HL-60 (cell line): ENCODE measurements around the gene UBE2J2.

Experiments used
- DNase-seq, 2 experiments: peaks; one replicate each; pipeline ENCODE4 v3.0.0-alpha.2; 2010 to 2020; ENCODE audit warnings: low read depth in 1 of 2, low spot score in 1 of 2
- H3K27ac ChIP-seq: fragments of 250-450 bp; sonication (Bioruptor Pico); replicated peaks from 2 replicates; pipeline ENCODE4 v1.5.1; 2020; ENCODE audit warnings: mild to moderate bottlenecking, moderate library complexity
- H3K27me3 ChIP-seq: fragments of 250-450 bp; sonication (Bioruptor Pico); 2 replicates; pipeline ENCODE4 v1.5.1; 2021; ENCODE audit warnings: mild to moderate bottlenecking, moderate library complexity; ENCODE audit not compliant: insufficient read depth, poor library complexity, severe bottlenecking
- H3K4me3 ChIP-seq: replicated peaks from 2 replicates; pipeline ENCODE4 v1.5.1; 2011; ENCODE audit warnings: mild to moderate bottlenecking, control low read depth, low read length; ENCODE audit not compliant: insufficient read depth
- GABPA ChIP-seq: IDR thresholded peaks from 2 replicates; pipeline ENCODE4 v1.6.1; 2012; ENCODE audit warnings: low read depth
- POLR2AphosphoS5 ChIP-seq: IDR thresholded peaks from 2 replicates; pipeline ENCODE4 v1.6.1; 2012; ENCODE audit warnings: low read depth
- SPI1 ChIP-seq: IDR thresholded peaks from 2 replicates; pipeline ENCODE4 v1.6.1; 2012; ENCODE audit warnings: low read depth, mild to moderate bottlenecking, borderline replicate concordance
- TF ChIP-seq, protein P1 (sequence below): IDR thresholded peaks from 2 replicates; pipeline ENCODE4 v1.6.1; 2012; ENCODE audit warnings: low read depth; ENCODE audit not compliant: insufficient replicate concordance
- TF ChIP-seq, protein P2 (sequence below): IDR thresholded peaks from one replicate; pipeline ENCODE4 v1.5.1; 2011; ENCODE audit warnings: low read length, control low read depth, inconsistent platforms; ENCODE audit not compliant: insufficient read depth

UBE2J2 gene

GRCh38 chr1:1311107-1312104, 37.8 kb upstream of the UBE2J2 start:
- Histone ChIP-seq H3K4me3 (no peak overlapping the region), H3K27ac (no peak overlapping the region), H3K27me3 (no peaks in the 10 kb centered on the region)
- TF ChIP-seq, protein P1, sequence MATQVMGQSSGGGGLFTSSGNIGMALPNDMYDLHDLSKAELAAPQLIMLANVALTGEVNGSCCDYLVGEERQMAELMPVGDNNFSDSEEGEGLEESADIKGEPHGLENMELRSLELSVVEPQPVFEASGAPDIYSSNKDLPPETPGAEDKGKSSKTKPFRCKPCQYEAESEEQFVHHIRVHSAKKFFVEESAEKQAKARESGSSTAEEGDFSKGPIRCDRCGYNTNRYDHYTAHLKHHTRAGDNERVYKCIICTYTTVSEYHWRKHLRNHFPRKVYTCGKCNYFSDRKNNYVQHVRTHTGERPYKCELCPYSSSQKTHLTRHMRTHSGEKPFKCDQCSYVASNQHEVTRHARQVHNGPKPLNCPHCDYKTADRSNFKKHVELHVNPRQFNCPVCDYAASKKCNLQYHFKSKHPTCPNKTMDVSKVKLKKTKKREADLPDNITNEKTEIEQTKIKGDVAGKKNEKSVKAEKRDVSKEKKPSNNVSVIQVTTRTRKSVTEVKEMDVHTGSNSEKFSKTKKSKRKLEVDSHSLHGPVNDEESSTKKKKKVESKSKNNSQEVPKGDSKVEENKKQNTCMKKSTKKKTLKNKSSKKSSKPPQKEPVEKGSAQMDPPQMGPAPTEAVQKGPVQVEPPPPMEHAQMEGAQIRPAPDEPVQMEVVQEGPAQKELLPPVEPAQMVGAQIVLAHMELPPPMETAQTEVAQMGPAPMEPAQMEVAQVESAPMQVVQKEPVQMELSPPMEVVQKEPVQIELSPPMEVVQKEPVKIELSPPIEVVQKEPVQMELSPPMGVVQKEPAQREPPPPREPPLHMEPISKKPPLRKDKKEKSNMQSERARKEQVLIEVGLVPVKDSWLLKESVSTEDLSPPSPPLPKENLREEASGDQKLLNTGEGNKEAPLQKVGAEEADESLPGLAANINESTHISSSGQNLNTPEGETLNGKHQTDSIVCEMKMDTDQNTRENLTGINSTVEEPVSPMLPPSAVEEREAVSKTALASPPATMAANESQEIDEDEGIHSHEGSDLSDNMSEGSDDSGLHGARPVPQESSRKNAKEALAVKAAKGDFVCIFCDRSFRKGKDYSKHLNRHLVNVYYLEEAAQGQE: no peak
- TF ChIP-seq SPI1 (no peak), POLR2AphosphoS5 (no peak), GABPA (no peak)
- TF ChIP-seq, protein P2, sequence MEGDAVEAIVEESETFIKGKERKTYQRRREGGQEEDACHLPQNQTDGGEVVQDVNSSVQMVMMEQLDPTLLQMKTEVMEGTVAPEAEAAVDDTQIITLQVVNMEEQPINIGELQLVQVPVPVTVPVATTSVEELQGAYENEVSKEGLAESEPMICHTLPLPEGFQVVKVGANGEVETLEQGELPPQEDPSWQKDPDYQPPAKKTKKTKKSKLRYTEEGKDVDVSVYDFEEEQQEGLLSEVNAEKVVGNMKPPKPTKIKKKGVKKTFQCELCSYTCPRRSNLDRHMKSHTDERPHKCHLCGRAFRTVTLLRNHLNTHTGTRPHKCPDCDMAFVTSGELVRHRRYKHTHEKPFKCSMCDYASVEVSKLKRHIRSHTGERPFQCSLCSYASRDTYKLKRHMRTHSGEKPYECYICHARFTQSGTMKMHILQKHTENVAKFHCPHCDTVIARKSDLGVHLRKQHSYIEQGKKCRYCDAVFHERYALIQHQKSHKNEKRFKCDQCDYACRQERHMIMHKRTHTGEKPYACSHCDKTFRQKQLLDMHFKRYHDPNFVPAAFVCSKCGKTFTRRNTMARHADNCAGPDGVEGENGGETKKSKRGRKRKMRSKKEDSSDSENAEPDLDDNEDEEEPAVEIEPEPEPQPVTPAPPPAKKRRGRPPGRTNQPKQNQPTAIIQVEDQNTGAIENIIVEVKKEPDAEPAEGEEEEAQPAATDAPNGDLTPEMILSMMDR: no peak
- no peak for DNase-seq

DNA sequence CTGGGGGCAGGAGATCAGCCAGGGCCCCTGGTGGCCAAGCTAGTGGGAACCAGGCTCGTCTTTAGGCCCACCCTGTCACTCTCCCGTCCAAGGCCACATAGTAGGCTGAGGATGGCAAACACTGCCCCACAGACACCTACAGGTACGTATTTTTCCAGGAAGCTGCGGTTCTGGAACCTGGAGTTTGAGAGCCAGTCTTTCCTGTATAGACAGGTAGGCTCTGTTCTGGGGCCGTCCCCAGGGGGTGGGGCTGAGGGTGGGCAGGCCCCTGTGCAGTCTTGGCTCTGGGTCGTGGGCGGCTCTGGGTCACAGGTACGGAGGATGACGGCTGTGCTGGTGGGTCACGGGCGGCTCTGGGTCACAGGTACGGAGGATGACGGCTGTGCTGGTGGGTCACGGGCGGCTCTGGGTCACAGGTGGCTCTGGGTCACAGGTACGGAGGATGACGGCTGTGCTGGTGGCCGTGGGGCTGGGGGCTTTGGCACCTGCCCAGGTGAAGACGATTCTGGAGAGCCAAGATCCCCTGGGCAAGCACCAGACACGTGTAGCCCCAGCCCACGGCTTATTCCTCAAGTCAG, 36.9 kb upstream of the UBE2J2 start:
- Histone ChIP-seq H3K4me3 (no peak overlapping the region), H3K27me3 (no peaks in the 10 kb centered on the region), H3K27ac (no peak overlapping the region)
- no peak for DNase-seq
- TF ChIP-seq, protein P1: no peak
- TF ChIP-seq SPI1 (no peak), GABPA (no peak), POLR2AphosphoS5 (no peak)
- TF ChIP-seq, protein P2: no peak

GRCh38 chr1:1310109-1310385, 36.4 kb upstream of the UBE2J2 start:
- Histone ChIP-seq H3K4me3 (no peak overlapping the region), H3K27ac (no peak overlapping the region), H3K27me3 (no peaks in the 10 kb centered on the region)
- no peak for DNase-seq
- TF ChIP-seq GABPA (no peak), SPI1 (no peak)
